GM06990 (cell line): Measurements from ENCODE around the gene PEX14.
A peak's percentile ranks its signal among the peaks of the same experiment; 100 is the strongest.

Experiments
- DNase-seq: peaks from one replicate; pipeline ENCODE4 v3.0.0-alpha.2; 2011; ENCODE audit not compliant: insufficient read length; ENCODE audit errors: extremely low read depth
- H3K27me3 ChIP-seq: replicated peaks from 2 replicates; pipeline ENCODE4 v1.6.0; 2011; ENCODE audit warnings: low read length; ENCODE audit not compliant: control insufficient read depth, insufficient read depth
- H3K36me3 ChIP-seq: 2 replicates; pipeline ENCODE4 v1.5.1; 2011; ENCODE audit warnings: low read length; ENCODE audit not compliant: control insufficient read depth, insufficient read depth
- H3K4me3 ChIP-seq: replicated peaks from 2 replicates; pipeline ENCODE4 v1.5.1; 2011; ENCODE audit warnings: low read depth, mild to moderate bottlenecking, control low read depth, low read length
- CTCF ChIP-seq: IDR thresholded peaks from 2 replicates; pipeline ENCODE4 v1.5.1; 2011; ENCODE audit warnings: low read length, control low read depth, mild to moderate bottlenecking, inconsistent platforms; ENCODE audit not compliant: insufficient read depth, poor library complexity, severe bottlenecking

PEX14 gene

DNA sequence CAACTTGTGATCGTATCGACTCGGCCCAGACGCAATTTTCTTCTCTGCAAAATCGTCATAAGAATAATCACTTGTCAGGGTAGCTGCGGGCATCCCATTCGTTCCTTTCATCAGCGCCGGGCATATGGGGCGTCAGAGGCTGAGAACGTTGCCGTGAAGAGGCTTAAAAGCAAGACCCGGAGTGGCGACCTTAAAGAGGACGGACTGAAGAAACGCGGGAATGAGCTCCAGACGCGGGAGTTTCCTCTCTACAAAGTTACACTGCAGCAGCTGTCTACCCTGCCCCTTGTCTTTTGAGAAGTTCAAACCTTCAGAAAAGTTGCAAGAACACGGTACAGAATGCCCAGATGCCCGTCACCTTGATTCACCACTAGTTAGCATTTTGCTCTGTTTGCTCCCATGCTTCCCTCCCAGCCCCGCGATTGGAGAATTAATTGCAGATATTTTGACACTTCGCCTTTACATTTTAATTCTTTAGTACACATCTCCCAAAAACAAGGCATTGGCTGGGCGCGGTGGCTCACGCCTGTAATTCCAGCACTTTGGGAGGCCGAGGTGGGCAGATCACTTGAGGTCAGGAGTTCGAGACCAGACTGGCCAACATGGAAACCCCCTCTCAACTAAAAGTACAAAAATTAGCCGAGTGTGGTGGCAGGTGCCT, 43.5 kb upstream of the PEX14 start:
- DNase-seq, result no peak
- TF ChIP-seq CTCF, result no peak
- Histone ChIP-seq H3K36me3 (no peaks in the 10 kb centered on the region), H3K4me3 (peak overlapping the region; percentile 70), H3K27me3 (no peaks in the 10 kb centered on the region)

- TF ChIP-seq CTCF, result no peak
- Histone ChIP-seq H3K36me3 (no peaks in the 10 kb centered on the region), H3K27me3 (no peaks in the 10 kb centered on the region), H3K4me3 (no peak overlapping the region)
- DNase-seq, result no peak
These were observed 41.6 kb upstream of the PEX14 start for GRCh38 chr1:10432910-10433700.

GRCh38 chr1:10433790-10434189, 41.0 kb upstream of the PEX14 start:
- H3K27me3 ChIP-seq, result no peaks in the 10 kb centered on the region
- no peak for TF ChIP-seq CTCF
- no peak for DNase-seq

GRCh38 chr1:10434590-10434989, 40.2 kb upstream of the PEX14 start:
- no peak for TF ChIP-seq CTCF
- no peaks in the 10 kb centered on the region for H3K36me3 ChIP-seq
- no peak for DNase-seq
- H3K27me3 ChIP-seq, result no peaks in the 10 kb centered on the region
- no peak overlapping the region for H3K4me3 ChIP-seq

More at GRCh38 chr1:10433790-10434189, 41.0 kb upstream of the PEX14 start:
- Histone ChIP-seq H3K36me3 (no peaks in the 10 kb centered on the region), H3K4me3 (no peak overlapping the region)

- DNase-seq, result no peak
- Histone ChIP-seq H3K36me3 (no peaks in the 10 kb centered on the region), H3K4me3 (no peak overlapping the region), H3K27me3 (no peaks in the 10 kb centered on the region)
- no peak for TF ChIP-seq CTCF
These were observed 37.7 kb upstream of the PEX14 start for GRCh38 chr1:10437052-10437451.
